Measurements from ENCODE around the gene MGAT5. TPM values are rescaled to one million over a fixed set of nuclear protein-coding genes. Genes with fewer than 3 reads are reported as not detected.
A peak's percentile ranks its signal among the peaks of the same experiment; 100 is the strongest.

Gene MGAT5
- total RNA-seq, 1 experiment from 2014 or later: 22.1 TPM

- H3K4me1 ChIP-seq: no peaks in the 10 kb centered on the region
- no peak for TF ChIP-seq CTCF (IDR thresholded peaks at IDR 0.05; ENCODE audit: insufficient read depth in 1 of 2, low read depth in 1 of 2, low read length in 1 of 2, severe bottlenecking in 1 of 2, unreplicated experiment in 1 of 2)
- H3K27ac Mint-ChIP-seq (ENCODE audit: unreplicated experiment): no peak overlapping the region
- intact Hi-C loops (cut with micrococcal nuclease; ENCODE audit: unreplicated experiment): loop anchor here (1.0 kb wide), 1 partner anchor 438 kb away; no protein-coding TSS in a partner anchor
- H3K36me3 ChIP-seq (ENCODE audit: control insufficient read depth, insufficient read depth, low read length): no peaks in the 10 kb centered on the region
- no peak overlapping the region for H3K4me3 ChIP-seq (ENCODE audit: low read depth, low read length)
- H3K36me3 Mint-ChIP-seq (ENCODE audit: insufficient read depth, unreplicated experiment): peaks cover 4% of the 10 kb centered on the region
- no peaks in the 10 kb centered on the region for H3K9me3 Mint-ChIP-seq (ENCODE audit: unreplicated experiment)
- no peaks in the 10 kb centered on the region for H3K27me3 Mint-ChIP-seq (ENCODE audit: insufficient read depth, unreplicated experiment)
- CTCF ChIA-PET: interaction anchor here (1.0 to 1.8 kb wide), 2 partner anchors 9 to 83 kb away, joined by 3 to 11 read pairs; no protein-coding TSS in a partner anchor
- no peaks in the 10 kb centered on the region for H3K9me3 ChIP-seq
- no peaks in the 10 kb centered on the region for H3K4me1 Mint-ChIP-seq (ENCODE audit: low read depth, unreplicated experiment)
- POLR2A ChIA-PET: no interaction called here
- no TSS peak for BruUV-seq (replicated peaks)
- H3K27me3 ChIP-seq (replicated peaks; ENCODE audit: control insufficient read depth, insufficient read depth, low read length): no peaks in the 10 kb centered on the region
- DNase-seq: no peak
- H3K4me3 Mint-ChIP-seq (ENCODE audit: unreplicated experiment): no peak overlapping the region
Measured at GRCh38 chr2:134459706-134460406, 206.0 kb downstream of the MGAT5 start.

- H3K27me3 Mint-ChIP-seq (ENCODE audit: insufficient read depth, unreplicated experiment): no peaks in the 10 kb centered on the region
- peak; percentile 78 to 88 for TF ChIP-seq CTCF (IDR thresholded peaks at IDR 0.05; ENCODE audit: insufficient read depth in 1 of 2, low read depth in 1 of 2, low read length in 1 of 2, severe bottlenecking in 1 of 2, unreplicated experiment in 1 of 2)
- no peaks in the 10 kb centered on the region for H3K4me1 Mint-ChIP-seq (ENCODE audit: low read depth, unreplicated experiment)
- CTCF ChIA-PET: interaction anchor here (1.0 to 1.8 kb wide), 2 partner anchors 10 to 84 kb away, joined by 3 to 11 read pairs; no protein-coding TSS in a partner anchor
- peaks cover 4% of the 10 kb centered on the region for H3K36me3 Mint-ChIP-seq (ENCODE audit: insufficient read depth, unreplicated experiment)
- intact Hi-C loops (cut with micrococcal nuclease; ENCODE audit: unreplicated experiment): loop anchor here (1.0 kb wide), 1 partner anchor 438 kb away; no protein-coding TSS in a partner anchor
- Histone ChIP-seq H3K27me3 (replicated peaks; ENCODE audit: control insufficient read depth, insufficient read depth, low read length) (no peaks in the 10 kb centered on the region), H3K4me3 (ENCODE audit: low read depth, low read length) (no peak overlapping the region), H3K9me3 (no peaks in the 10 kb centered on the region), H3K36me3 (ENCODE audit: control insufficient read depth, insufficient read depth, low read length) (no peaks in the 10 kb centered on the region), H3K4me1 (no peaks in the 10 kb centered on the region)
- POLR2A ChIA-PET: no interaction called here
- BruUV-seq (replicated peaks): no TSS peak
- DNase-seq: peak; percentile 76
- no peaks in the 10 kb centered on the region for H3K9me3 Mint-ChIP-seq (ENCODE audit: unreplicated experiment)
- H3K27ac Mint-ChIP-seq (ENCODE audit: unreplicated experiment): no peak overlapping the region
- no peak overlapping the region for H3K4me3 Mint-ChIP-seq (ENCODE audit: unreplicated experiment)
Measured at GRCh38 chr2:134460583-134460998, 206.7 kb downstream of the MGAT5 start.

DNA sequence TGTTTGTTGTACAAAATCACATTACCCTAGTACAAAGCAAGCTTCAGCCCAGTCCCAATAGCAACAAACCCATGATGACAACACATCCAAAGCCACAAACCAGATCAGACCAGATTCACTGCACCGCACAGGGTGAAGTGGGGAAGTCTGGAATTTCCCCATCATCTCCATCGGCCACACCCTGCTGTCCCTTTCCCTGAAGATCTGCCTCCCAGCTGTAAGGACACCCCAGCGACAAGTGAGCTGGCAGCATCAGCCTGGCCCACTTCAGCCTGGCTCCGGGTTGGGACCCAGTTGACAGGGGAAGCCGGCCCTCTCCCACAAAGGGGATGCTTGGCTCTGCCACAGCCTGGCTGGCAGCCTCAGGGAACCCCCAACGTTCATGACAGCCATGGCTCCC, 207.6 kb downstream of the MGAT5 start:
- H3K36me3 Mint-ChIP-seq (ENCODE audit: insufficient read depth, unreplicated experiment): peaks cover 4% of the 10 kb centered on the region
- Histone ChIP-seq H3K4me1 (no peaks in the 10 kb centered on the region), H3K27me3 (replicated peaks; ENCODE audit: control insufficient read depth, insufficient read depth, low read length) (no peaks in the 10 kb centered on the region), H3K36me3 (ENCODE audit: control insufficient read depth, insufficient read depth, low read length) (no peaks in the 10 kb centered on the region), H3K4me3 (ENCODE audit: low read depth, low read length) (no peak overlapping the region), H3K9me3 (no peaks in the 10 kb centered on the region)
- no peak for DNase-seq
- no peaks in the 10 kb centered on the region for H3K27me3 Mint-ChIP-seq (ENCODE audit: insufficient read depth, unreplicated experiment)
- POLR2A ChIA-PET: no interaction called here
- no peaks in the 10 kb centered on the region for H3K9me3 Mint-ChIP-seq (ENCODE audit: unreplicated experiment)
- CTCF ChIA-PET: no interaction called here
- no peaks in the 10 kb centered on the region for H3K4me1 Mint-ChIP-seq (ENCODE audit: low read depth, unreplicated experiment)
- TF ChIP-seq CTCF (IDR thresholded peaks at IDR 0.05; ENCODE audit: insufficient read depth in 1 of 2, low read depth in 1 of 2, low read length in 1 of 2, severe bottlenecking in 1 of 2, unreplicated experiment in 1 of 2): no peak
- intact Hi-C loops (cut with micrococcal nuclease; ENCODE audit: unreplicated experiment): no loop called here
- no peak overlapping the region for H3K4me3 Mint-ChIP-seq (ENCODE audit: unreplicated experiment)
- H3K27ac Mint-ChIP-seq (ENCODE audit: unreplicated experiment): no peak overlapping the region
- no TSS peak for BruUV-seq (replicated peaks)

Data from Caco-2 (cell line).